Measurements from ENCODE around the gene PMPCA.
A peak's percentile ranks its signal among the peaks of the same experiment; 100 is the strongest.

Gene PMPCA

GRCh38 chr9:136432591-136432990, 22.1 kb downstream of the PMPCA start:
- DNase-seq (ENCODE audit: low read depth): no peak
- no peak overlapping the region for H3K4me3 ChIP-seq (ENCODE audit: low read length)
- TF ChIP-seq CTCF (conservative IDR thresholded peaks at IDR 0.05; ENCODE audit: low read length): no peak

- no peak for TF ChIP-seq CTCF (conservative IDR thresholded peaks at IDR 0.05; ENCODE audit: low read length)
Observed at GRCh38 chr9:136433043-136433715, 22.7 kb downstream of the PMPCA start.

GRCh38 chr9:136433849-136434579, 23.6 kb downstream of the PMPCA start:
- DNase-seq (ENCODE audit: low read depth): no peak
- H3K4me3 ChIP-seq (ENCODE audit: low read length): no peak overlapping the region
- no peak for TF ChIP-seq CTCF (conservative IDR thresholded peaks at IDR 0.05; ENCODE audit: low read length)

More at GRCh38 chr9:136433043-136433715, 22.7 kb downstream of the PMPCA start:
- DNase-seq (ENCODE audit: low read depth): no peak
- no peak overlapping the region for H3K4me3 ChIP-seq (ENCODE audit: low read length)

- no peak for DNase-seq (ENCODE audit: low read depth)
- H3K4me3 ChIP-seq (ENCODE audit: low read length): no peak overlapping the region
- TF ChIP-seq CTCF (conservative IDR thresholded peaks at IDR 0.05; ENCODE audit: low read length): no peak
Observed at GRCh38 chr9:136434580-136435169, 24.2 kb downstream of the PMPCA start.

GRCh38 chr9:136436055-136436634, 25.7 kb downstream of the PMPCA start:
- no peak for DNase-seq (ENCODE audit: low read depth)
- TF ChIP-seq CTCF (conservative IDR thresholded peaks at IDR 0.05; ENCODE audit: low read length): no peak
- no peak overlapping the region for H3K4me3 ChIP-seq (ENCODE audit: low read length)

GRCh38 chr9:136437430-136437829, 27.0 kb downstream of the PMPCA start:
- peak; percentile 57 for DNase-seq (ENCODE audit: low read depth)
- H3K4me3 ChIP-seq (ENCODE audit: low read length): peak overlapping the region; percentile 71
- TF ChIP-seq CTCF (conservative IDR thresholded peaks at IDR 0.05; ENCODE audit: low read length): no peak

Data from AG10803 (cell line).